Osteoblast (primary cell): ENCODE data around the gene IFFO2. TPM values are rescaled to one million over a fixed set of nuclear protein-coding genes. Genes with fewer than 3 reads are reported as not detected.

ENCODE experiments used
- DNase-seq: peaks from one replicate; pipeline ENCODE4 v3.0.0; 2011; ENCODE audit warnings: low spot score, mixed read lengths; ENCODE audit not compliant: insufficient read length; ENCODE audit errors: missing footprints
- H2AFZ ChIP-seq: 2 replicates; pipeline ENCODE4 v1.6.0; 2011; ENCODE audit warnings: mild to moderate bottlenecking, low read length
- H3K27ac ChIP-seq: 2 replicates; pipeline ENCODE4 v1.5.1; 2011; ENCODE audit warnings: mild to moderate bottlenecking, low read depth, low read length, moderate library complexity
- H3K27me3 ChIP-seq: 2 replicates; pipeline ENCODE4 v1.6.0; 2012; ENCODE audit warnings: mild to moderate bottlenecking, control low read depth, inconsistent platforms, low read length, moderate library complexity; ENCODE audit not compliant: insufficient read depth
- H3K36me3 ChIP-seq: 2 replicates; pipeline ENCODE4 v1.5.1; 2011; ENCODE audit warnings: mild to moderate bottlenecking, low read length, control low read depth, moderate library complexity; ENCODE audit not compliant: insufficient read depth
- H3K4me1 ChIP-seq: 2 replicates; pipeline ENCODE4 v1.5.1; 2011; ENCODE audit warnings: mild to moderate bottlenecking, low read length, control low read depth, moderate library complexity; ENCODE audit not compliant: insufficient read depth
- H3K4me2 ChIP-seq: 2 replicates; pipeline ENCODE4 v1.6.0; 2011; ENCODE audit warnings: mild to moderate bottlenecking, low read length; ENCODE audit not compliant: insufficient read depth
- H3K4me3 ChIP-seq: fragments of 200-600 bp; sonication (generic); 3 replicates; pipeline ENCODE4 v1.5.1; 2012; ENCODE audit warnings: mild to moderate bottlenecking, low read length, inconsistent platforms; ENCODE audit not compliant: insufficient read depth
- H3K79me2 ChIP-seq: 2 replicates; pipeline ENCODE4 v1.6.0; 2012; ENCODE audit warnings: mild to moderate bottlenecking, low read length, control low read depth, inconsistent platforms; ENCODE audit not compliant: insufficient read depth
- H3K9me3 ChIP-seq: 2 replicates; pipeline ENCODE4 v1.5.1; 2011; ENCODE audit warnings: low read depth, low read length, control low read depth
- H4K20me1 ChIP-seq: 2 replicates; pipeline ENCODE4 v1.6.0; 2012; ENCODE audit warnings: mild to moderate bottlenecking, low read length, control low read depth; ENCODE audit not compliant: insufficient read depth
- total RNA-seq: library from RNA; depleted of rRNA; stranded (reverse); fragments of >200 nt; gene quantifications from 2 replicates; pipeline ENCODE4 v1.2.3, GENCODE V29; 2012
- TF ChIP-seq, protein P1 (sequence below): IDR thresholded peaks from 2 replicates; pipeline ENCODE4 v1.5.1; 2011; ENCODE audit warnings: mild to moderate bottlenecking, low read depth, low read length, moderate library complexity; ENCODE audit errors: extremely low read depth

Gene IFFO2
- total RNA-seq, 1 donor, result 10.9 TPM

DNA sequence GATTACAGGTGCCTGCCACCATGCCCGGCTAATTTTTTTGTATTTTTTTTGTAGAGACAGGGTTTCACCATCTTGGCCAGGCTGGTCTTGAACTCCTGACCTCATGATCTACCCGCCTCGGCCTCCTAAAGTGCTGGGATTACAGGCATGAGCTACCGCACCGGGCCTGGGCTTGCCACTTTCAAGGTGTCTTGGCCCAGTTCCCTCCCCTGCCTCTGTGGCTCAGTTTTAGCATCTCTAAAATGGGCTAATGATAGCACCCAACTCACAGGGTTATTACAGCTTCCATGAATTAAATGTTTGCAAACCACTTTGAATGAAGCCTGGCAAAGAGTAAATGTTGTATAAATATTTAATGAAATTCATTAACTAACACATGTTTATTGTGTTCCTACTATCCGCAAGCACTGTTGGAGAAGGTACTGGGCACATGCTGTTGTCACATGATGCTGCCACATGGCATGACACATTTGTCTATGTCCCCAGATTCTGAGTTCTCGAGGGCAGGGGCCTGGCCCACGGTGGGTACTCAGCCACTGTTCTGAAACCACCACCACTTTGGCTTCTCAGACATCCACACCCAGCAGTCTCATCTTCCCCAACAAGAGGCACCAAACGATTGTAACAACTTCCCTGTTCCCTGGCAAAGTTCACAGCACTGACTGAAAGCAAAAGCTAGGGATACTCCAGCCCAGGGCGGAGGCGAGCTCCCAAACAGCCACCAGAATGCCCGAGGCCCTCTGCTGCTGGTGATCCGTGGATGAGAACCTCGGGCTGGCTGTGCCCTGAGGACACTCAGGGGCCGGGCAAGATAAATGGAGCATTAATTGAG lies 9.7 kb downstream of the IFFO2 start:
- no peak overlapping the region for H3K4me3 ChIP-seq
- H3K4me1 ChIP-seq, result peaks cover 42% of the 10 kb centered on the region
- peaks cover 4% of the 10 kb centered on the region for H4K20me1 ChIP-seq
- peak overlapping the region; percentile 89 for H3K27ac ChIP-seq
- peaks cover 5% of the 10 kb centered on the region for H3K36me3 ChIP-seq
- peaks cover 89% of the 10 kb centered on the region for H3K79me2 ChIP-seq
- TF ChIP-seq, protein P1, sequence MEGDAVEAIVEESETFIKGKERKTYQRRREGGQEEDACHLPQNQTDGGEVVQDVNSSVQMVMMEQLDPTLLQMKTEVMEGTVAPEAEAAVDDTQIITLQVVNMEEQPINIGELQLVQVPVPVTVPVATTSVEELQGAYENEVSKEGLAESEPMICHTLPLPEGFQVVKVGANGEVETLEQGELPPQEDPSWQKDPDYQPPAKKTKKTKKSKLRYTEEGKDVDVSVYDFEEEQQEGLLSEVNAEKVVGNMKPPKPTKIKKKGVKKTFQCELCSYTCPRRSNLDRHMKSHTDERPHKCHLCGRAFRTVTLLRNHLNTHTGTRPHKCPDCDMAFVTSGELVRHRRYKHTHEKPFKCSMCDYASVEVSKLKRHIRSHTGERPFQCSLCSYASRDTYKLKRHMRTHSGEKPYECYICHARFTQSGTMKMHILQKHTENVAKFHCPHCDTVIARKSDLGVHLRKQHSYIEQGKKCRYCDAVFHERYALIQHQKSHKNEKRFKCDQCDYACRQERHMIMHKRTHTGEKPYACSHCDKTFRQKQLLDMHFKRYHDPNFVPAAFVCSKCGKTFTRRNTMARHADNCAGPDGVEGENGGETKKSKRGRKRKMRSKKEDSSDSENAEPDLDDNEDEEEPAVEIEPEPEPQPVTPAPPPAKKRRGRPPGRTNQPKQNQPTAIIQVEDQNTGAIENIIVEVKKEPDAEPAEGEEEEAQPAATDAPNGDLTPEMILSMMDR, result no peak
- no peaks in the 10 kb centered on the region for H3K9me3 ChIP-seq
- DNase-seq, result peak; percentile 70
- H2AFZ ChIP-seq, result no peak overlapping the region
- no peaks in the 10 kb centered on the region for H3K27me3 ChIP-seq
- no peak overlapping the region for H3K4me2 ChIP-seq

DNA sequence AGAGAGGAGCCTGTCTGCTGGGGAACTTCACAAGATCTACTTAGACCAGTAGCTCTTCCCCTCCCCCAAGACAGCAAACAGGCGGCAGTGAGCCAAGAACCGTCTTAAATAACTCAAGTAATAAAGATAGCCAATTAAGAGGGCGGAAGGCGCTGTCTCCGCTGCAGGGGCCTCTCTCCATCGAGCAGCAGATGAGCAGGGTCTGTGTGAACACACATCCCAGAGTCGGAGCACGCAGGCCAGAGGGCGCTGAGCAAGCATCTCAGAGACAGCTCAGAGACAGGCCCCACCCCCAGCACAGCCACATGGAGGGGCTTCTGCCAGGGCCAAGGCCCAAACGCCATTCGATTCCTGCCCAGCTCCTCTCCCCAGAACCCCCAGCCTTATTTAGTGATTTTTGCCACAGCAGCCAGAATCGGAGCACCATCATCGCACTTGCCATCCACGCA lies 11.1 kb downstream of the IFFO2 start:
- Histone ChIP-seq H3K9me3 (no peaks in the 10 kb centered on the region), H4K20me1 (peaks cover 5% of the 10 kb centered on the region), H3K27me3 (no peaks in the 10 kb centered on the region), H3K79me2 (peaks cover 89% of the 10 kb centered on the region), H3K4me1 (peaks cover 41% of the 10 kb centered on the region), H2AFZ (no peak overlapping the region), H3K27ac (no peak overlapping the region), H3K4me3 (no peak overlapping the region), H3K36me3 (peaks cover 5% of the 10 kb centered on the region), H3K4me2 (no peak overlapping the region)
- DNase-seq, result peak; percentile 86
- TF ChIP-seq, protein P1, result no peak

DNA sequence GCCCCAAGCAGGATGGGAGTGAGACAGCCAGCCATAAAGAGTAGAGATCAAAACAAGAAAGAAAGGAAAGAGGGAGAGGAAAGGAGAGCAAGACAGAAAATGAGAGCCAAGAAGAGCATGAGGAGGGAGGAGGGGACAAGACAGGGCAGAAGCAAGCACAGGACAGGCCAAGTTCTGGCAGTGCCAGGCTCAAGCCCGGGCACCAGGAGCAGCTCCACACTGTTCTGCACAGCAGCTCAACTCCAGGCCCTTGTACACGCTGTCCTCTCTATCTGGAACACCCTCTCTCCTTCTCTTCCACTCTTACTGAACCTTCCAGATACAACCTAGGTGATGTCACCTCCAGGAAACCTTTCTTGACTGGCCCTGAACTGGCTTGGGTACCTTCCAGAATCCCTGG lies 11.7 kb downstream of the IFFO2 start:
- H3K9me3 ChIP-seq, result no peaks in the 10 kb centered on the region
- peaks cover 5% of the 10 kb centered on the region for H3K36me3 ChIP-seq
- TF ChIP-seq, protein P1, result no peak
- peaks cover 41% of the 10 kb centered on the region for H3K4me1 ChIP-seq
- H3K27ac ChIP-seq, result no peak overlapping the region
- peaks cover 10% of the 10 kb centered on the region for H4K20me1 ChIP-seq
- H2AFZ ChIP-seq, result no peak overlapping the region
- no peak overlapping the region for H3K4me3 ChIP-seq
- peaks cover 90% of the 10 kb centered on the region for H3K79me2 ChIP-seq
- H3K27me3 ChIP-seq, result no peaks in the 10 kb centered on the region
- DNase-seq, result peak; percentile 4
- H3K4me2 ChIP-seq, result no peak overlapping the region

DNA sequence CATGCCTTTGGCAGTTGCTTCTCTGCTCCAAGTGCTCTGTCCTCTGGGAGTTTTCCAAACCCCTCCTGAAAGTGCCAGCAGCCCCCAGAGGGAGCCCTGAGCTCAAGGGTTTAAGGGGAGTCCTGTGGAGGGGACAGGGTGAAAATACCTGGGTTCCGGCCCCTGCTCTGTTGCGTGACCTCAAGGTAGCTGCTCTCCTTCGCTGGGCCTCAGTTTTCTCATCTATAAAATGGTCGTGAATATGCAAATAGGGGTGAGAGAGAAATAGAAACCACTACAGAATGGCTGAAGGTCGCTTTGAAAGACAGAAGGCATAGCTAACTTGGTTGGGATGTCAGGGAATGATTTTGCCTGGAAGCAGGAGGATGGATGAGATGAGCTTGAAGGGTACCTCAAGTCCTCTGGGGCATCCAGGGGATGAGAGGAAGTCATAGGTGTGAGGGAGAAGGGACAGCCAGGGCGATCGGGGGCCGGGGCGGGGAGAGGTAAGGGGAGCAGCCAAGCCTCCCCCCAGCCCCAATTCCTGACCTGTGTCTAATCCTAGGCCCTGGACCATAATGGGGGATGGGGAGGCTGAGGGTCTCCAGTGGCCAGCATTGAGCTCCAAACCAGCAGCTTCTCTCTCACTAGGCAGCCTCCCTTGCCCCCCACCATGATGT lies 12.4 kb downstream of the IFFO2 start:
- Histone ChIP-seq H3K4me1 (peaks cover 41% of the 10 kb centered on the region), H3K36me3 (peaks cover 5% of the 10 kb centered on the region), H3K4me3 (no peak overlapping the region), H3K4me2 (no peak overlapping the region), H3K27ac (no peak overlapping the region), H4K20me1 (peaks cover 18% of the 10 kb centered on the region), H2AFZ (no peak overlapping the region), H3K9me3 (no peaks in the 10 kb centered on the region), H3K27me3 (no peaks in the 10 kb centered on the region), H3K79me2 (peaks cover 93% of the 10 kb centered on the region)
- TF ChIP-seq, protein P1, result no peak
- DNase-seq, result peak; percentile 18
